Keratinocyte (primary cell): Measurements from ENCODE around the gene KIAA1755. TPM values are rescaled to one million over a fixed set of nuclear protein-coding genes. Genes with fewer than 3 reads are reported as not detected.

Experiments used
- DNase-seq: peaks from one replicate; pipeline ENCODE4 v3.0.0-alpha.2; 2011; ENCODE audit warnings: low read depth, missing footprints, low spot score
- FAIRE-seq: peaks from 2 replicates; lab custom pipeline; 2011; peaks lifted over from hg19 to GRCh38; lab: Jason Lieb, UNC
- H2AFZ ChIP-seq: 2 replicates; pipeline ENCODE4 v1.6.0; 2012; ENCODE audit warnings: low read length, control low read depth, inconsistent platforms; ENCODE audit not compliant: control insufficient read depth
- H3K27ac ChIP-seq: 2 replicates; pipeline ENCODE4 v1.5.1; 2011; ENCODE audit warnings: low read length; ENCODE audit not compliant: control insufficient read depth, insufficient read depth
- H3K27me3 ChIP-seq: 3 replicates; pipeline ENCODE4 v1.6.0; 2011; ENCODE audit warnings: low read length; ENCODE audit not compliant: control insufficient read depth, insufficient read depth; ENCODE audit errors: extremely low read depth
- H3K36me3 ChIP-seq, 2 experiments: 2 replicates in 1 of 2; 3 replicates in 1 of 2; pipeline ENCODE4 v1.5.1; 2011; ENCODE audit warnings: low read length in 2 of 2, mild to moderate bottlenecking in 1 of 2; ENCODE audit not compliant: control insufficient read depth in 2 of 2, insufficient read depth in 2 of 2; ENCODE audit errors: extremely low read depth in 1 of 2
- H3K4me1 ChIP-seq: 3 replicates; pipeline ENCODE4 v1.5.1; 2011; ENCODE audit warnings: low read length; ENCODE audit not compliant: control insufficient read depth, insufficient read depth; ENCODE audit errors: extremely low read depth
- H3K4me2 ChIP-seq: 3 replicates; pipeline ENCODE4 v1.6.0; 2011; ENCODE audit warnings: low read depth, low read length; ENCODE audit not compliant: control insufficient read depth, insufficient read depth; ENCODE audit errors: extremely low read depth
- H3K4me3 ChIP-seq, 3 experiments: fragments of 200-600 bp in 1 of 3; sonication (generic) in 1 of 3; 2 replicates in 2 of 3; 3 replicates in 1 of 3; pipeline ENCODE4 v1.5.1; 2011 to 2016; ENCODE audit warnings: low read length in 3 of 3, mild to moderate bottlenecking in 3 of 3, control low read depth in 2 of 3, inconsistent platforms in 1 of 3, low read depth in 1 of 3, mixed read lengths in 1 of 3, mixed run types in 1 of 3, moderate library complexity in 1 of 3; ENCODE audit not compliant: control insufficient read depth in 2 of 3, insufficient read depth in 2 of 3; ENCODE audit errors: extremely low read depth in 1 of 3
- H3K79me2 ChIP-seq: 2 replicates; pipeline ENCODE4 v1.6.0; 2012; ENCODE audit warnings: low read length; ENCODE audit not compliant: control insufficient read depth, insufficient read depth
- H3K9ac ChIP-seq: 3 replicates; pipeline ENCODE4 v1.6.0; 2011; ENCODE audit warnings: low read length; ENCODE audit not compliant: control insufficient read depth, insufficient read depth; ENCODE audit errors: extremely low read depth
- H3K9me1 ChIP-seq: 3 replicates; pipeline ENCODE4 v1.6.0; 2011; ENCODE audit warnings: low read length; ENCODE audit not compliant: control insufficient read depth, insufficient read depth; ENCODE audit errors: extremely low read depth
- H3K9me3 ChIP-seq: 2 replicates; pipeline ENCODE4 v1.5.1; 2012; ENCODE audit warnings: low read depth, low read length; ENCODE audit not compliant: control insufficient read depth
- H4K20me1 ChIP-seq: 3 replicates; pipeline ENCODE4 v1.6.0; 2011; ENCODE audit warnings: low read length; ENCODE audit not compliant: control insufficient read depth, insufficient read depth; ENCODE audit errors: extremely low read depth
- EZH2 ChIP-seq: IDR thresholded peaks from one replicate; pipeline ENCODE4 v1.6.1; 2012; ENCODE audit warnings: inconsistent platforms, mild to moderate bottlenecking, low read length, moderate library complexity
- dilution Hi-C: fragments of 300-500 bp; cut with MboI; formaldehyde crosslinking; loops from one replicate; pipeline ENCODE4 v1.7.0; 2020; ENCODE audit warnings: low sequenced_read_pairs; ENCODE audit not compliant: extremely low pct_ligation_motif_present
- polyA plus RNA-seq, 5 experiments: library from polyadenylated mRNA; depleted of rRNA in 3 of 5; stranded (reverse) in 3 of 5; stranded (forward) in 1 of 5; unstranded in 1 of 5; fragments of >200 nt; gene quantifications; 1 replicate in 1 of 5; 2 replicates in 3 of 5; 3 replicates in 1 of 5; pipeline versions ENCODE4 v1.2.1 to v1.2.3, GENCODE V29; 2011 to 2012; ENCODE audit warnings: missing spikeins in 2 of 5, low read depth in 1 of 5, low replicate concordance in 1 of 5
- TF ChIP-seq, protein P1 (sequence below), 3 experiments: IDR thresholded peaks in 1 of 3; conservative IDR thresholded peaks in 1 of 3; optimal IDR thresholded peaks in 1 of 3; 2 replicates in 2 of 3; 3 replicates in 1 of 3; pipeline versions ENCODE3 to v1.5.1; 2011; ENCODE audit warnings: low read length in 3 of 3, mild to moderate bottlenecking in 3 of 3, moderate library complexity in 2 of 3, control low read depth in 1 of 3, inconsistent platforms in 1 of 3; ENCODE audit not compliant: insufficient read depth in 2 of 3; ENCODE audit errors: extremely low read depth in 1 of 3

Gene KIAA1755
- polyA plus RNA-seq, 1 donor (not counting 4 experiments of a cell fraction or from before 2014, with no cell fraction given), result not detected

DNA sequence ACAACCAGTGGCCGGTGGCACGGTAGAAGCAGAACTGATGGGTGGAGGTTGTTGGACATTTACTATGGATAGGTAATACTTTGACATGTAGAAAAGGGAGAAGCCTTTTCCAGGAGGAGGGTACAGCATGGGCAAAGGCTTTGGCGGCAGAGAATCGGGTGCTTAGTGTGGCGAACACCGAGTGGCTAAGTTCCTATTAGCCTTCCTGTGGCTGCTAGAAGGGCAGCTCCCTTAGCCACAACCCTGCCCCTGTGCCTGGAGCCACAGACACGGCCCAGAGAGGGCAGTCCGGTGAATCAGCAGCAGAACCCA, 57.6 kb downstream of the KIAA1755 start:
- no peaks in the 10 kb centered on the region for H3K79me2 ChIP-seq
- no peaks in the 10 kb centered on the region for H3K27me3 ChIP-seq
- H3K9me3 ChIP-seq, result no peaks in the 10 kb centered on the region
- no peak overlapping the region for H2AFZ ChIP-seq
- H3K9ac ChIP-seq, result no peak overlapping the region
- DNase-seq (no peak), FAIRE-seq (no peak)
- H3K9me1 ChIP-seq, result no peaks in the 10 kb centered on the region
- no peak overlapping the region for H3K4me3 ChIP-seq
- TF ChIP-seq EZH2, result no peak
- TF ChIP-seq, protein P1, sequence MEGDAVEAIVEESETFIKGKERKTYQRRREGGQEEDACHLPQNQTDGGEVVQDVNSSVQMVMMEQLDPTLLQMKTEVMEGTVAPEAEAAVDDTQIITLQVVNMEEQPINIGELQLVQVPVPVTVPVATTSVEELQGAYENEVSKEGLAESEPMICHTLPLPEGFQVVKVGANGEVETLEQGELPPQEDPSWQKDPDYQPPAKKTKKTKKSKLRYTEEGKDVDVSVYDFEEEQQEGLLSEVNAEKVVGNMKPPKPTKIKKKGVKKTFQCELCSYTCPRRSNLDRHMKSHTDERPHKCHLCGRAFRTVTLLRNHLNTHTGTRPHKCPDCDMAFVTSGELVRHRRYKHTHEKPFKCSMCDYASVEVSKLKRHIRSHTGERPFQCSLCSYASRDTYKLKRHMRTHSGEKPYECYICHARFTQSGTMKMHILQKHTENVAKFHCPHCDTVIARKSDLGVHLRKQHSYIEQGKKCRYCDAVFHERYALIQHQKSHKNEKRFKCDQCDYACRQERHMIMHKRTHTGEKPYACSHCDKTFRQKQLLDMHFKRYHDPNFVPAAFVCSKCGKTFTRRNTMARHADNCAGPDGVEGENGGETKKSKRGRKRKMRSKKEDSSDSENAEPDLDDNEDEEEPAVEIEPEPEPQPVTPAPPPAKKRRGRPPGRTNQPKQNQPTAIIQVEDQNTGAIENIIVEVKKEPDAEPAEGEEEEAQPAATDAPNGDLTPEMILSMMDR (optimal IDR thresholded peaks at IDR 0.05 in 1 of 3, IDR thresholded peaks at IDR 0.05 in 1 of 3, conservative IDR thresholded peaks at IDR 0.05 in 1 of 3; ENCODE audit: extremely low read depth in 1 of 3, insufficient read depth in 2 of 3, low read length in 3 of 3), result no peak
- dilution Hi-C loops, result no loop called here
- no peak overlapping the region for H3K27ac ChIP-seq
- H3K4me1 ChIP-seq, result peaks cover 30% of the 10 kb centered on the region
- no peaks in the 10 kb centered on the region for H4K20me1 ChIP-seq
- H3K36me3 ChIP-seq, result no peaks in the 10 kb centered on the region
- no peak overlapping the region for H3K4me2 ChIP-seq

DNA sequence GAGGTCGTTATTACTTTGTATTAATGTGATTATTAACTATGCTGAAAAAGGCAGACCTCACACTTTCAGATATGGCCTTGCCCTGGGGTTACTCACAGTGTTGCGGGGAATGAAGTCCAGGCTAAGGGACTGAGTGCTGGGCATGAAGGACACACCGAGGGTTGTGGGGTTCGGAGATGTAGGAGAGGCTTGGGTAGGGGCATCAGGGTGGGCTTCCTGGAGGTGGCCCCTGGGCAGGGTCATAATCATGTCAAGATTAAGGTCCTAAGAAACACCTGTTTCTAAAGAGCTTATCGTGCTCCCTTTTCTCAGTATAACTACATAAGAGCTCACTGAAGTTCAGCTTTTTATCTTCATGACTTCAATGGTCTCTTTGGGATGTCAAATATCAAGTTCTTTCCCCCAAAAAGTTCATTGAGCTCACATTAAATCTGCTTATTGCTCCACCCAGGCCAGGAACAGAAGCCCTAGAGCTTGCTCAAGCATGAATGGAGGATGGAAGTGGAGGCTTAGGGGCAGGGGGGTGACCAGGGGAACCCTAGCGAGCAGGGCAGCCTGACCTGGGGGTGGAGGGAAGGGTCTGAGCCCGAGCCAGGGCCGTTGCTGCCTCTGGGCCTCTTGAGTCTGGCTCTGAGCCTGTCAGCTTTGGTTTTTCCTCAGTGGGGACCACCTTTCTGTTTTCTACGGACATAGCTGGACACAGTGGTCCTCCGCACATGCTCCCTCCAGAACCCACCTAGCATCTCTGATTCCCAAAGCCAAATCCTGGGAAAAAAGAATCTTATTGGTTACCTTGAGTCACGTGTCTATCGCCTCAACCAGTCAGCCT, 58.2 kb downstream of the KIAA1755 start:
- Histone ChIP-seq H3K9ac (no peak overlapping the region), H3K4me1 (peaks cover 30% of the 10 kb centered on the region), H4K20me1 (no peaks in the 10 kb centered on the region), H3K4me2 (no peak overlapping the region), H3K27ac (no peak overlapping the region), H3K79me2 (no peaks in the 10 kb centered on the region), H3K9me1 (no peaks in the 10 kb centered on the region), H3K4me3 (no peak overlapping the region), H3K27me3 (no peaks in the 10 kb centered on the region), H3K36me3 (no peaks in the 10 kb centered on the region), H3K9me3 (no peaks in the 10 kb centered on the region), H2AFZ (no peak overlapping the region)
- FAIRE-seq (no peak), DNase-seq (no peak)
- TF ChIP-seq, protein P1 (optimal IDR thresholded peaks at IDR 0.05 in 1 of 3, IDR thresholded peaks at IDR 0.05 in 1 of 3, conservative IDR thresholded peaks at IDR 0.05 in 1 of 3; ENCODE audit: extremely low read depth in 1 of 3, insufficient read depth in 2 of 3, low read length in 3 of 3), result no peak
- TF ChIP-seq EZH2, result no peak
- dilution Hi-C loops, result no loop called here
